NCI-H2107 treated with DMSO at 0.1 percent for 48 hours (cell line): ENCODE results near the gene MAD2L1.
"Not testable (repeated sequence)": the region's sequence is repeated elsewhere in the genome, so short reads cannot be mapped to it uniquely, and the experiment has no call there.

Experiments
- DNase-seq: peaks from one replicate; lab custom pipeline; 2025; ENCODE audit not compliant: unreplicated experiment; lab: John Stamatoyannopoulos, UW

The MAD2L1 gene

GRCh38 chr4:120066517-120067340, at the start of gene MAD2L1:
MAD2L1 (minus strand) TSS chr4:120066848; CDS start chr4:120066734, 114 bp downstream.
- DNase-seq: peak; percentile 81

DNA sequence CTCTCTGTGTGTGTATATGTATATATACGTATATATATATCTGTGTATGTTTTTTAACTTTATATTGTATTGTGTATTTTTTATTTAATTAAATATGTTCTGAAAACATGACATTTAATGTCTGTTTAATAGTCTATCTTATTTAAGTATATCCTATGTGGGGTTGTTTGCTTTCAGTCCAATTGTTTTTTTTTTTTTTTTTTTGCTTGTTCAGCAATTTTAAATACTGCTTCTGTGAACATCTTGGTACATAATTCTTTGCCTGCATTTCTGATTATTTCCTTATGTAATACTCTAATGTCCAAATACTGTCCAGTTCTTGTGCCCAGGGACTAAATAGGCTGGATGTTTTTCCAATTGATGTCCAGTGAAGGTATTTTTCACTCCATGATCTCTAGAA, 45.1 kb upstream of the MAD2L1 start:
- DNase-seq: no peak

GRCh38 chr4:120109406-120109805, 42.8 kb upstream of the MAD2L1 start:
- no peak for DNase-seq

DNA sequence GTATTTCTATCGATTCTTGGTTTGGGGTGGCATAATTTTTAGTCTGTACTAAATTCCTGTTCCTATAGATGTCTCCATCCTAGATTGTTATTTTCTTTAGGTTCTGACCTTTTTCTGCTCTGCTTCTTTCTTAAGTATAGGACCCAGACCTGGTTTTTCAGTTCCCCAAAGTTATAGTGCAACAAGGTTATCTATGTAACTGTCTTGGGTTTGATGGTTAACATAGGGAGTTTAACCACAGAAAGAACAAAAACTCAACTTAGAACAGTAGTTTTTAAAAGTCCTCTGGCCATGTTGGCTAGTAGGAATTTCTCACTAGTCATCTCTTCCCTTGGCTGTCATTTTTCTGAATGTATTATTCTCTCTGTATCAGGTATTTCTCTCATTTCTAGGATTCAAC, 38.8 kb upstream of the MAD2L1 start:
- no peak for DNase-seq

- DNase-seq: no peak
Measured at GRCh38 chr4:120096508-120097297, 30.1 kb upstream of the MAD2L1 start.

GRCh38 chr4:120088507-120088906, 21.9 kb upstream of the MAD2L1 start:
- DNase-seq: no peak

DNA sequence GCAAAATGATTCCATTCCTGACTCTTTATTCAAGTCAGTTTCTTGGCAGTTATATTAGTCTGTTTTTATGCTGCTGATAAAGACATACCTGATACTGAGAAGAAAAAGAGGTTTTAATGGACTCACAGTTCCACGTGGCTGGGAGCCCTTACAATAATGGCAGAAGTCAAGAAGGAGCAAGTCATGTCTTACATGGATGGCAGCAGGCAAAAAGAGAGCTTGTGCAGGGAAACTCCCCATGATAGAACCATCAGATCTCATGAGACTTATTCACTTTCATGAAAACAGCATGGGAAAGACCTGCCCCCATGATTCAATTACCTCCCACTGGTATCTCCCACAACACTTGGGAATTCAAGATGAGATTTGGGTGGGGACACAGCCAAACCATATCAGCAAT, 21.4 kb upstream of the MAD2L1 start:
- DNase-seq: not testable (repeated sequence)

GRCh38 chr4:120085705-120086104, 19.1 kb upstream of the MAD2L1 start:
- DNase-seq: no peak

GRCh38 chr4:120084327-120084726, 17.7 kb upstream of the MAD2L1 start:
- DNase-seq: no peak

GRCh38 chr4:120083152-120083551, 16.5 kb upstream of the MAD2L1 start:
- DNase-seq: no peak

GRCh38 chr4:120082251-120082650, 15.6 kb upstream of the MAD2L1 start:
- no peak for DNase-seq

- no peak for DNase-seq
Measured at GRCh38 chr4:120081726-120082125, 15.1 kb upstream of the MAD2L1 start.

DNA sequence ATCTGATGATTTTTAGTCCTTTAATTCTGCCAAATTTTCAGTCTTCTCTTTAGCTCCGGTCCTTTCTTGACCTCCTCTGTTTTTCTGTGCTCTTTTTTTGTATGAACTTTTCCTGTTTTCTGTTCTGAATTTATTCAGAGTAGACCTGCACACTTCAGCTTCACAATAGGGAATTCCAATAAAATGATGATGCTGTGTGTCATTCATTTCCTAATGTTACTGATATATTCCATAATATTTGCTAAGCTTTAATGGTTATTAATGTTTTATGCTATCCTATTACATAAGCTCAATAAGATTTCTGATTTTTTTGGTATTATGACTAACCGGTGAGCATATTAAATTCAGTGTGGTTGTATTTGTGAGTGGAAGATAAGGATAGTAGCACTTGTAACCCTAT, 13.9 kb upstream of the MAD2L1 start:
- DNase-seq: no peak

GRCh38 chr4:120079839-120080520, 13.3 kb upstream of the MAD2L1 start:
- DNase-seq: no peak

DNA sequence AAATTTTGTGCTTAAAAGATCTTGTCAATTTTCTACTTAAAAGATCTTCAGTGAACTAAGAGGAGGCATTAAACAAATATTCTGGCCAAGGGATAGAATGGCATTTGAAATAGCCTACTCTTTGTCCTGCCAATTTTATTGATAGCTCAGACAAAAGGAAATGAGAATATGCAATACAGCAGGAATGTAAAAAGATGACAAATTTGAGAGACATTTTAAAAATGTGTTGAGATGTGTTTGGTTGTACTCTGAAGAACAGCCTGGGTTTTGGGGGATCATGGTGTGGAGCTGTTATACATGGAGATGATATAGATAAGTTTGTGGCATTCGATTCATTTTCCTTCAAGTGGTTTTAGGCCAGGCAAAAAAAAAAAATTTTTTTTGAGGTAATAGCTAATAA, 11.6 kb upstream of the MAD2L1 start:
- no peak for DNase-seq

- no peak for DNase-seq
Measured at GRCh38 chr4:120071192-120071795, 4.6 kb upstream of the MAD2L1 start.

DNA sequence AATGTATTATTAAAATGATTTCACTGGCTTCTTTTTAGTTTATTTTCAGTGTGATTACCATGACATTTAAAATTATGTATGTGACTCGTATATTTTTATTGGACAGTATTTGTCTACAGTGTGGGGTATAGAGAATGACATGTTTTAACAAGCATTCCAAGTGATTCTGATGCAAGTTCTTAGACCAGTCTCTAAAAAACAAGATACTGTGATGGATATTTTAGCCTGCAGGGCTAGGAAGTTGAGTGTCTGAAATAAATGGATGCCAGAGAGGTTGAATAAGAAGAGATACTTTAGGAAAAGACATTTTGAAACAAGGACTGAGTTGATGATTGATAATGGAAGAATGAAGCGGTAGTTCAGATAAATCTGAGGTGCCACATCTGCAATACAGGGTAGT, 3.5 kb upstream of the MAD2L1 start:
- DNase-seq: no peak

- DNase-seq: no peak
Measured at GRCh38 chr4:120065974-120066516, 603 bp downstream of the MAD2L1 start.

DNA sequence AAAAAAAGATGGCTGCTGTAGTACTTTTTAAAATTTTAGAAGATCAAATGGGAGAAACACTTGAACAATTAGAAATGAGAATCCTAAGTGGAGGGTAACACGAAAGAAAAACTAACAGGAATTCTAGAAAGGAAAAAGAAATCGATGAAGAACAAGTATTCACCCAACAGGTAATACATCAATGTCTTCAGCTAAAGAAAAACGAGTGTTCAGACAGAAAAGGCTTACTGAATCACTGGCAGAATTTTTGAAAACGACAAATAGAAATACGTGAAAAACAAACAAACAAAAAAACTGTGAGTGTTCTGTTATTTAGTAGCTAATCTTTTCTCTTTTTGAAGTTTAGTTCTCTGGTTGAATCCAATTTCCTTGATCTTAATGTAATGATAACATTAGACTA, 1.8 kb downstream of the MAD2L1 start:
- no peak for DNase-seq

- DNase-seq: not testable (repeated sequence)
Measured at GRCh38 chr4:120063711-120064110, 2.9 kb downstream of the MAD2L1 start.

DNA sequence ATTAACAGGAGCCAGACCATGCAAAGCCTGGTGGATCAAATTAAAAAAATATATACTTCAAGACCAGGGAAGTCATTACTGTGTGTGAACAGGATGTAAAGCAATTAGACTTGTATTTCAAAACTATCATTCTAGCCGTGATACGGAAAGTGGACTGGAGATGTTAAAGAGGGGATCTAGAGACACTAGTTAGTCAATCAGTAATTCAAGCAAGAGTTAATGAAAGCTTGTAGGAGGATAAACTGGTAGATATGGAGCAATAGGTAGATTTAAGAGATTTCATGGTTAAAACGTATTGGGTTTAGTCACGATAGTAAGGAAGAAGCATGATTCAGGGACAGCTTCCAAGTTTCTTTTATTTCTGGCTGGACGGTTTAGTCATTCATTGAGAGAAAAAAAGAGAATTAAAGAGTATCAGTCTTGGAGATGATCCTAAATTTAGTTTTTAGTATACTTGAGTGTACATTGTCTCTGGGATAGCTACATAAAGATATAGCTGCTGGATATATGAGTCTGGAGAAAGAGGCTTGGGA, 3.9 kb downstream of the MAD2L1 start:
- no peak for DNase-seq
